WI38 (cell line): ENCODE results near the gene SNTG2.

Experiments
- H3K4me3 ChIP-seq: 2 replicates; pipeline ENCODE4 v1.5.1; 2011; ENCODE audit warnings: low read depth, mild to moderate bottlenecking, control low read depth, low read length
- TF ChIP-seq, protein P1 (sequence below): IDR thresholded peaks from 2 replicates; pipeline ENCODE4 v1.5.1; 2012; ENCODE audit warnings: low read depth, mild to moderate bottlenecking, control low read depth, low read length

SNTG2 gene

GRCh38 chr2:1369905-1370304 lies 419.3 kb downstream of the SNTG2 start:
- TF ChIP-seq, protein P1, sequence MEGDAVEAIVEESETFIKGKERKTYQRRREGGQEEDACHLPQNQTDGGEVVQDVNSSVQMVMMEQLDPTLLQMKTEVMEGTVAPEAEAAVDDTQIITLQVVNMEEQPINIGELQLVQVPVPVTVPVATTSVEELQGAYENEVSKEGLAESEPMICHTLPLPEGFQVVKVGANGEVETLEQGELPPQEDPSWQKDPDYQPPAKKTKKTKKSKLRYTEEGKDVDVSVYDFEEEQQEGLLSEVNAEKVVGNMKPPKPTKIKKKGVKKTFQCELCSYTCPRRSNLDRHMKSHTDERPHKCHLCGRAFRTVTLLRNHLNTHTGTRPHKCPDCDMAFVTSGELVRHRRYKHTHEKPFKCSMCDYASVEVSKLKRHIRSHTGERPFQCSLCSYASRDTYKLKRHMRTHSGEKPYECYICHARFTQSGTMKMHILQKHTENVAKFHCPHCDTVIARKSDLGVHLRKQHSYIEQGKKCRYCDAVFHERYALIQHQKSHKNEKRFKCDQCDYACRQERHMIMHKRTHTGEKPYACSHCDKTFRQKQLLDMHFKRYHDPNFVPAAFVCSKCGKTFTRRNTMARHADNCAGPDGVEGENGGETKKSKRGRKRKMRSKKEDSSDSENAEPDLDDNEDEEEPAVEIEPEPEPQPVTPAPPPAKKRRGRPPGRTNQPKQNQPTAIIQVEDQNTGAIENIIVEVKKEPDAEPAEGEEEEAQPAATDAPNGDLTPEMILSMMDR = no peak
- H3K4me3 ChIP-seq = no peak overlapping the region

- TF ChIP-seq, protein P1 = no peak
- no peak overlapping the region for H3K4me3 ChIP-seq
These were observed 419.8 kb downstream of the SNTG2 start for GRCh38 chr2:1370461-1370860.

- H3K4me3 ChIP-seq = no peak overlapping the region
- TF ChIP-seq, protein P1 = no peak
These were observed 420.4 kb downstream of the SNTG2 start for GRCh38 chr2:1371082-1371481.

GRCh38 chr2:1373830-1374229 lies 423.2 kb downstream of the SNTG2 start:
- TF ChIP-seq, protein P1 = no peak
- no peak overlapping the region for H3K4me3 ChIP-seq

GRCh38 chr2:1374287-1374686 lies 423.6 kb downstream of the SNTG2 start:
- TF ChIP-seq, protein P1 = no peak
- no peak overlapping the region for H3K4me3 ChIP-seq

- TF ChIP-seq, protein P1 = no peak
- no peak overlapping the region for H3K4me3 ChIP-seq
These were observed 425.1 kb downstream of the SNTG2 start for GRCh38 chr2:1375794-1376193.

- TF ChIP-seq, protein P1 = no peak
- H3K4me3 ChIP-seq = no peak overlapping the region
These were observed 426.8 kb downstream of the SNTG2 start for GRCh38 chr2:1377473-1377872.
